ENCODE results near the gene PCTP.

Gene PCTP

DNA sequence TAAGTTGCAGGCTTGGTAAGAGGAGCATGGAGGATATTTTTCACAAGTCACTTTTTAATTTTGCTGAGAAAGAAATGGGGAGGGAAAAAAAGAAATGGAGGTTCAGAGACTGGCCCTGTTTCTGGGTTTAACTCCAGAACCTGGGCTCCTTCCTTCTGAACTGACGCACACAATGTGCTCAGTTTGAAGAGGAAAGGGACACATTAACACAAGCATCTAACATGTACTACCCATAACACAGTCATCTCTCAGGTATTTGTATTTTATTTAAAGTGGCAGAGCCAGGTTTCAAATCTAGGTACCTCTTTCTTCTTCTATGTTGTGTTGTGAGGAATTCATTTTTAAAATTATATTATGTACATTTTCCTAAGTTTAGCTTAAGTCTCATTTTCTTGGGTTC, 22.9 kb upstream of the PCTP start:
- no peak for DNase-seq (ENCODE audit: low read depth)

DNA sequence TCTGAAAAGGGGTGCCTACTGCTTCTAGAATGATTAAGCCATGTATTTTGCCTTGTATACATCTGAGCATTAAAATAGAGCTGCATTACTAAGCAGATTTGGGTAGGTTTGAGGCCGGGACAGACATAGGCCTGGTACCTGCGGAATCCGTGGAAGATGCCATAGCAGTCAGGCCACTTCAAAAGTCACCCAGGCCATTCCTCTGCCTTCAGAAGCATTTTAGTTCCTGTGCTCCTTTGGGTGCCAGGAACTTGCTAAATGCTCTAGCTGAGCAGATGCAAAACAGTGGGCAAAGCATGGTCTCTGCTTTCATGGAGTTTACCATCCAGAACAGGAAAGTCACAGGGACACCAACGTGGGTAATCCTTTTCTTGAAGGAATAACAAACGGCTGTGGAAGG, 22.5 kb upstream of the PCTP start:
- no peak for DNase-seq (ENCODE audit: low read depth)

GRCh38 chr17:55728833-55729232, 22.0 kb upstream of the PCTP start:
- no peak for DNase-seq (ENCODE audit: low read depth)

- DNase-seq (ENCODE audit: low read depth), result no peak
Observed at GRCh38 chr17:55729484-55729883, 21.4 kb upstream of the PCTP start.

DNA sequence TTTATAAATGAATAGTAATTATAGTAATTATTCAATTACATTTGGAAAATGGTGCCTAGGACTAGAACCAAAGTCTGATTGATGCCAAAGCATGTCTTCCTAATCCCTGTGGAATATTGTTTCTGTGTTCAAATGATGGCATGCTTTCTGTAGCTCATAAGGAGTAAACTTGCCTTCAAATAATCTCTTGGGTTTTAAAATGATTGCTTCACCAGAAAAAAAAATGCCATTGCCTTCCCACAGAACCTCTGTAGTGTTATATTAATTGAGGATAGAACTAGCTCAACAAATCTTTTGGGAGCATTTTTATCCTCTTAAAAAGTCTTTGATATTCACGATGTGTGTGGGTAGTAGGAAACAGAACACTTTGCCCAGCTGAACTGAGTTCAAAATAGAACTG, 20.5 kb upstream of the PCTP start:
- no peak for DNase-seq (ENCODE audit: low read depth)

DNA sequence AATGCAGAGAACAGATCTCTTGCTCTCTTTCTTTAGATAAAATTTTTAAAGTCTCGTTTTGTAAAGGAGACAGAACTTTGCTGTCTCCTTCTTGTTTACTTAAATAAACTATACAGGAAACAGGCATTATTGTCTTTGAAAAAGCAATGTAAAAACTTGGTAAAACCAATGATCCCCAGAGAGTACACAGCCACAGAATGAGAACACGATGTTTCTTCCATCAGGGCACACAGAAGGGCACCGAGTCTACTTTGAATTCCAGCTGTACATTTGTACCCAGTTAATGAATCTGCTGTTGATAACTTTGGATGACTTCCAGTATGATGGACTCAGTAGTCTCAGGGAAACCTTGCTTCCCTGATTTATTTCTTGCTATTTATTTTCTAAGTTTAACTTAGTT, 20.0 kb upstream of the PCTP start:
- DNase-seq (ENCODE audit: low read depth), result no peak

DNA sequence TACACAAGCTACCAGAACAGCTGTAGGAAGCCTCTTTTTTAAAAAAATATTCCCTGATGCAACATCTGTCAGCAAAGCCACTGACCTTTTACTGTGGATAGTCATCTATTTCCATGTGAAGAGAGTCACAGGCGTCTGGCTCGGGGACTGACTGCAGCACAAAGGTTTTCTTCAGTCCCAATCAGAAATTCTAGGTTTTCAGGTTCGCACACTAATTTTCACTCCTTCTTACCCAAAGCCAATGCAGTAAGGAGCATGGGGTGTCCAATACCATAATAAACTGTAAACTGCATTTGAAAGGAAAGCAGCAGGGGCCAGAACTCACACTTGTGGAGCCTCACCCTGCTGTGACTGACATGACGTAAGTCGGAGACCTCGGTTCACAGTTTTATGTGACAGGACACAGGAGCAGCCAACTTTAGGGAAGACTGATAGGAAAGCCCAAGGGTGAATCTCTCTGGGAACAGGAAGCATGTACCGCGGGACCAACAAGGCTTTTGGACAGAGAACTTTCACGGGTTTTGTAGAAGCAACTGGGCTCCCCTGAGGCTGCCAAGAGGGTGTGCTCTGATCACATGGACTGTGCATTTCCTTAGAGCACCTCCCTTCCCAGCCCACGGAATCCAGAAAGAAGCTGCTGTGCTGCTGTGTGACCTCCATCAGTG, 19.1 kb upstream of the PCTP start:
- DNase-seq (ENCODE audit: low read depth), result no peak

GRCh38 chr17:55734128-55734781, 16.6 kb upstream of the PCTP start:
- DNase-seq (ENCODE audit: low read depth), result no peak

DNA sequence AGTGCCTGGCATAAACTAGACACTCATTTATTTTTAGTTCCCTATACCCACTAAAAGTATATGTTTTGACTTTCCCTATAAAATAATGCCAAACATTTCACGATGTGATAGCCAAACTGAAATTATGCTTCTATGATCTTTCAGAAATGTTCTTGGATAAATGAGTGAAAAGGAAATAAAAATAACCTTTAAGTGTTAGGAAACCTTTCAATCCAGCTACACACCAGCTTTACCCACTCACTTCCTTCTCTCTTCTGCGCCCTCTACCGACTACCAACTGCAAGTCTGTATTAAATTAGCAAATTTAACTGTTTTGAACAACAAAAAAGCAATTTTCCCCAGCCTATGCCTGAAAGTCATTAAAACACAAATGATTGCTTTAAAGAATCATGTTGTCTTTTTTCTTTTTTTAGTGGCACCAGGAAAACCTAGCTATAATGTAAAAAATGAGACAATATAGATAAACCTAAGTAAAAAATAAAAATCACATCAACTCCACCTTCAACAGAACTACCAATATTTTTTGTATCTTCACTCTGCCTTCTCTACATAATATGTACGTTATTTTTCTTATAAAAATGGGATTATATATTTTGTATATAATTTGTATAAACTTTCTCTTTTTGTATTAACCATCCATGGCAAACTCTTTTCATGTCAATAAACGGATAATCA, 15.0 kb upstream of the PCTP start:
- no peak for DNase-seq (ENCODE audit: low read depth)

DNA sequence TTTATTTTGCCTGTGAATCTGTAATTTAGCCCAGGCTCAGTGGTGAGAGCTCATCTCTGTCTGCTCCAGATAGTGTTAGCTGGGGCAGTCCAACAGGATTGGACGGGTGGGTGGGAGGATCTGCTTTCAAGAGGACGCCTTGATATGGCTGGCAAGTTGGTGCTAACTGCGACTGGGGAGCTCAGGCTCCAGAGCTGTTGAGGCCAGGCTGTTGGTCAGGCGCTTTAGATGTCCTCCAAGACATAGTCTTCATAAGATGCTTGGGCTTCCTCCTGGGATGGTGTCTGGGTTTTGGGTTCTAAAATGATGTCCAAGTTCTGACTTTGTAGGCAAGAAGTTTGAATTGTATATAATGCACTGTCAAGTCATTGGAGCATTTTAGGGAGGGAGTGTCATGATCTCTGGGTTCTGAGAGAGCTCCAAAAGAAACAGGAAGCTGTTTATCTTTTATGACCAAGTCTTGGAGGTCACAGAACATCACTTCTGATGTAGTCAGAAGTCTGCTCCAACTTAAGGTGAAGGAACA, 12.8 kb upstream of the PCTP start:
- DNase-seq (ENCODE audit: low read depth), result no peak

- DNase-seq (ENCODE audit: low read depth), result no peak
Observed at GRCh38 chr17:55740511-55741355, 10.1 kb upstream of the PCTP start.

- DNase-seq (ENCODE audit: low read depth), result no peak
Observed at GRCh38 chr17:55741356-55741700, 9.5 kb upstream of the PCTP start.

DNA sequence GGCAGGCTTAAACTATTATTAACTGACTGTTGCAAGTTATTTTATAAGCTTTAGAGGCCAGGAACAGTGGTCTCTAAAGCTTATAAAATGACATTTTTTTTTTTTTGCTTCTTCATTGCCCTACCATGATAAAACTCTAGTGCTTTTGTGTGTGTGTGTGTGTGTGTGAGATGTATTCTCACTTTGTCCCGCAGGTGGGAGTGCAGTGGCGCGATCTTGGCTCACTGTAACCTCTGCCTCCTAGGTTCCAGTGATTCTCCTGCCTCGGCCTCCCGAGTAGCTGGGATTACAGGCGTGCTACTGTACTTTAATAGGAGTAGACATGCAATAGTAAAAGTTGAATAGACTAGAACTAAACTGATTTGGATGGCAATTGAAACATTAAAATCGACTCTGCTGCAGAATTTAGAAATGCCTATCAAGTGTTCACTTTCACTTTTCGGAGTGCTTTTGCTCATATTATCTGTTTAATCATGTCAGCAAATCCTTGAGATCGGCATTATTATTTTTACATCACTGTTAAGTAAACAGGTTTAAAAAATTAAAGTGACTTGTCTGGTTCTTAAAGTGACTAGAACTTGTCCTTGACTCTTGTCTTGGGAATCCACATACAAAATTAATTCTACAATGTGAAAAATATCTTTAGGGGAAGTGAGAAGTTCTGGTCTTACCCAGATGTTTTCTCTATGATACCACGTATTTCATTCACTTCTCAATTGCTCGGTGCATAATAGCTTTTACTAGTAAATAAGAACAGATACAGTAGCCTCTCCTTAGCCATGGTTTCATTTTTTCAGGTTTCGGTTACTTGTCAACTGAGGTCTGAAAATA, 8.4 kb upstream of the PCTP start:
- DNase-seq (ENCODE audit: low read depth), result no peak

DNA sequence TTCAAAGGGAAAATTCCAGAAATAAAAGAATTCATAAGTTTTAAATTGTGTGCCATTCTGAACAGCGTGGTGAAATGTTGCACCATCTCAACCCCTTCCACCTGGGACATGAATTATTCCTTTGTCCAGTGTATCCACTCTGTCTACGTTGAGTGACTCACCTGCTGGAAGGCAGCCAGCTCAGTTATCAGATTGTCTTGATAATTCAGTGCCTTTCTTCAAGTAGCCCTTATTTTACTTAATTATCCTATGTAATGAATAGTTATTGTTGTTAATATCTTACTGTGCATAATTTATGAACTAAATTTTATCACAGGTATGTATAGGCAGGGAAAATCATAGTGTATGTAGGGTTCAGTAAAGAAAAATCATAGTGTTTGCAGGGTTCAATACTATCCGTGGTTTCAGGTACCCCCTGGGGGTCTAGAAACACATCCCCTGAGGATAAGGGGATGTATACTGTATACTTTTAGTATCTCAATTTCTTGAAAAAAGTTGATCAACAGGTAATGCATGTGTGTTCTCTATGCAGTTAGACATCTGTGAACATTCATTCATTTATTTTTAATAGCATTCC, 7.7 kb upstream of the PCTP start:
- DNase-seq (ENCODE audit: low read depth), result no peak

DNA sequence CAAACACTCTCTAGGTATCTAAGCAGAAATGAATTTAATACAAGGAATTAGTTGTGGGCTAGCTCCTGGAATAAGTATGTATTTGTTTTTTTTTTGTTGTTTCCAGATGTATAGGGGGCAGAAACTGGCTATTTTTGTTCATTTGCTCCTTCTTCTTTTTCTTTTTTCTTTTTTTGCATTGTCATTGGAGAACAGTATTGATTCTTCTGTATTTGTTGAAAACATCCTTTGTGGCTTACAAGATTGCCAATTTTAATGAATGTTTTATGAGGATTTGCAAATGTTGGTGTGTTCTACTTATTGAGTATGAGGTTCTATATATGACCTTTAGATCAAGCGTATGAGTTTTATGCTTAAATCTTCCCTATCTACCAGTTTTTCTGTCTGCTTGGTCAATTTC, 5.6 kb upstream of the PCTP start:
- no peak for DNase-seq (ENCODE audit: low read depth)

DNA sequence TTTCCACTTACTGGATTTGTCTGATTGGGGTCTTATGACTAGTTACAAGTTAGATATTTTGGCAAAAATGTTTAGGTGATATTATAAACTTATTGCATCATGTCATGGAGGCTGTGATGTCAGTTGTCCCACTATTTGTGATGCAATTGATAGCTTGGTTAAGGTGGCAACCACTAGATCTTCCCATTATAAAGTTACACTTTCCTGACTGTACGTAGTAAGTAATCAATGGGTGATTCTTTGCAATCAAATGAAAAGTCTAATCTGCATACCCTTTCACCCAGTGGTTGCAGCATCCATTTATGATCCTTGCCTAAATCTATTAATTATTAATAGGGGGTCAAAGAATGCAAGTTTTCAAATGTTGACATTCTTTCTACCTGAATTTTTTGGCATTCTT, 4.4 kb upstream of the PCTP start:
- no peak for DNase-seq (ENCODE audit: low read depth)

DNA sequence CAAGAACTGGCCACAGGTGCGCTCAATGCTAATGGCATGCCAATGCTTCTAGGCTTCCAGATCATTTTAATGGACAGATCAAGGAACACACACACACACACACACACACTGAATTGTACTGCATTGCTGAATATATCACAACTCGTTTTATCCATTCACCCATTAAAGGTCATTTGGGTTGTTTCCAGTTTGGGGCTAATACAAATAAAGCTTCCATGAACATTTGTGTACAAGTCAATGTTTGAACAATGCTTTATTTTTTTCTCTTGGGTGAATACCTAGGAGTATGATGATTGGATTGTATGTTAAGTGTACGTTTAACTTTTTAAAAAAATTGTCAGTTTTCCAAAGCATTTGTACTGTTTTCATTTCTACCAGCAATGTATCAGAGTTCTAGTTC, 3.6 kb upstream of the PCTP start:
- DNase-seq (ENCODE audit: low read depth), result no peak

DNA sequence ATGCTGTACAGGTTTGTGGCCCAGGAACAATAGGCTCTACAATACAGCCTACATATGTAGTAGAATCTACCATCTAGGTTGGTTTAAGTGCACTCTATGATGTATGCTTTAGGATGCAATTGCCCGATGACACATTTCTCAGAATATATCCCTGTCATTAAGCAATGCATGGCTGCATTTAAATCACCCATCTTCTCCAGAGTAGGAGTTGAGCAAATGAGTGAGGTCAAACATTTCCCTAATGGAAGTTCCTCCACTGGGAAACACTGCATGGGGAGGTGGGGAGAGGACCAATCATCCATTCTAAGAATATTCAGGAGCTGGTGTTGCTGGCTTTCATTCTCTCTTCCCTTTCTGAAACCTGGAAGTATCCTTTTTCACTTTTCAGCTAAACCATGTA, 2.0 kb upstream of the PCTP start:
- no peak for DNase-seq (ENCODE audit: low read depth)

DNA sequence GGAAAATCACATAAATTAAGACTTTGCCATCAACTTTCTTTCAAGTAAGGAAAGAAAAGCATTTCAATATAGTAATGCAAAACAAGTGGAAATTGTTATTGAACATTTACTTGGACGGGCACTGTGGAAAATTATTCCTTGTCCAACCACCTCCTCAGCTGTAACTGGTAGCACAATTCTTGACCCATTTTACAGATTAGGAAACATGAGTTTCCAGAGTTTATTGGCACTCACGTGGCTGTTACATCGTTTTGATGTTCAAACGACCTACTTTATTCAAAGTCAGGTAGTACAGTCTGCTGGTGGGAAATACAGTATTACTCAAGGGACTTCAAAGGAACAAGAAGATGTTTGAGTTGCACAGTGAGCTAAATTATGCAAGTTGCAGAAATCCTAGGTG, 866 bp upstream of the PCTP start:
- DNase-seq (ENCODE audit: low read depth), result no peak

DNA sequence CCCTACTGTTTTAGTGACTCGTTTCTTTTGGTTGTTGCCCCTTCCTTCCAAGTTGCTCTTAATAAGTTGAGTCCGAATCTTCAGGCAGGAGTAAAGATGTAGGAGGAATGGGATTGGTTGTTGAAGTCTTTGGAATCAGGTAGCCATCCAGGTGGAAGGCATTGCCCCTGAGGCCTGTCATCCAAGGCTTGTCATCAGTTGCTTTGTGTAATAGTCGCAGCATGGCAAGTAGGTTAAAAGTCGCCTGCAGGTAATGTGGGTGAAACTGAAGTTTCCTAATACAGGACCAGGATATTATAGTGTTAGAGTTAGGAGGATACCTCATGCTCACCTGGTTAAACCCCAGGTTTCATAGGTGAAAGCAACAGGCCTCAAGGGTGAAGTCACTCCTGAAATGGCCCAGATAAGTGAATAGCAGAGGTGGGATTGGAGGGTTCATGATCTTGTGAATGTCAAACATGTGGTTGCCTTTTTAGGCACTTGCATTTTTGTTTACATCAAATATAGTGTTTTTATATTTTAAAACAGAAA, 934 bp downstream of the PCTP start:
- DNase-seq (ENCODE audit: low read depth), result no peak

DNA sequence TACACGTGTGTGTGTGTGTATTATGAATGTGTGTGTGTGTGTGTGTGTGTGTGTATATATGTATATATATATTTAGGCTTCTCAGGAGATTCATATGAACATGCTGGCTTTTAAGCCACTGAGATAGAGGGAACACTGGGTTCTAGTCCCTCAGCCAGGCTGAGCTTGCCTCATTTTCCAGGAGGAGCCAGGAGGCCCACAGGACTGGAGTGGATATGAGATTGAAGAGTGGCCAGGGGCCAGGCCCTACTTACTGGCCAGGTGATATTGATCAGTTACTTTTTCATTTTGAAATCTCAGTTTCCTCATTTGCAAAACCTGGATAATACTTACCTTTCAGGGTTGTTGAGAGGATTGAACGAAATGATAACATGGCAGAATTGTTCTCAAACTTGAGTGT, 5.8 kb downstream of the PCTP start:
- no peak for DNase-seq (ENCODE audit: low read depth)

Data from stimulated activated CD8-positive, alpha-beta memory T cell treated with anti-CD3 and anti-CD28 coated beads, Interleukin-15, amount 100 ng/mL, for 24 hours (primary cell).